Ishikawa (cell line): ENCODE measurements around the gene CCDC196.

Source experiments
- CEBPB ChIP-seq: IDR thresholded peaks from 2 replicates; pipeline ENCODE4 v1.6.1; 2012
- CREB1 ChIP-seq: IDR thresholded peaks from 2 replicates; pipeline ENCODE4 v1.6.1; 2012; ENCODE audit warnings: low read depth
- EGR1 ChIP-seq: IDR thresholded peaks from 2 replicates; pipeline ENCODE4 v1.6.1; 2012
- EP300 ChIP-seq: IDR thresholded peaks from 2 replicates; pipeline ENCODE4 v1.6.1; 2012; ENCODE audit warnings: borderline replicate concordance
- FOXM1 ChIP-seq: IDR thresholded peaks from 2 replicates; pipeline ENCODE4 v1.6.1; 2012; ENCODE audit warnings: low read depth, borderline replicate concordance
- MAX ChIP-seq: IDR thresholded peaks from 2 replicates; pipeline ENCODE4 v1.6.1; 2012
- NFIC ChIP-seq: IDR thresholded peaks from 2 replicates; pipeline ENCODE4 v1.6.1; 2012
- RAD21 ChIP-seq: IDR thresholded peaks from 2 replicates; pipeline ENCODE4 v1.6.1; 2012; ENCODE audit warnings: low read depth
- TAF1 ChIP-seq: IDR thresholded peaks from 2 replicates; pipeline ENCODE4 v1.6.1; 2012; ENCODE audit warnings: low read depth, mild to moderate bottlenecking
- TCF12 ChIP-seq: IDR thresholded peaks from 2 replicates; pipeline ENCODE4 v1.6.1; 2012; ENCODE audit warnings: low read depth
- TEAD4 ChIP-seq: IDR thresholded peaks from 2 replicates; pipeline ENCODE4 v1.6.1; 2012
- USF1 ChIP-seq: IDR thresholded peaks from 2 replicates; pipeline ENCODE4 v1.6.1; 2012
- YY1 ChIP-seq: IDR thresholded peaks from 2 replicates; pipeline ENCODE4 v1.6.1; 2012; ENCODE audit warnings: low read depth
- ZBTB7A ChIP-seq: IDR thresholded peaks from 2 replicates; pipeline ENCODE4 v1.6.1; 2012; ENCODE audit warnings: low read depth
- TF ChIP-seq, protein P1 (sequence below): IDR thresholded peaks from 2 replicates; pipeline ENCODE4 v1.6.1; 2012; ENCODE audit warnings: low read depth, mild to moderate bottlenecking

Gene CCDC196

GRCh38 chr14:66496911-66497310 lies 10.7 kb downstream of the CCDC196 start:
- TF ChIP-seq RAD21 (no peak), ZBTB7A (no peak), EP300 (no peak), MAX (no peak), TEAD4 (no peak), EGR1 (no peak), YY1 (no peak), NFIC (no peak), TAF1 (no peak), CREB1 (no peak)
- TF ChIP-seq, protein P1, sequence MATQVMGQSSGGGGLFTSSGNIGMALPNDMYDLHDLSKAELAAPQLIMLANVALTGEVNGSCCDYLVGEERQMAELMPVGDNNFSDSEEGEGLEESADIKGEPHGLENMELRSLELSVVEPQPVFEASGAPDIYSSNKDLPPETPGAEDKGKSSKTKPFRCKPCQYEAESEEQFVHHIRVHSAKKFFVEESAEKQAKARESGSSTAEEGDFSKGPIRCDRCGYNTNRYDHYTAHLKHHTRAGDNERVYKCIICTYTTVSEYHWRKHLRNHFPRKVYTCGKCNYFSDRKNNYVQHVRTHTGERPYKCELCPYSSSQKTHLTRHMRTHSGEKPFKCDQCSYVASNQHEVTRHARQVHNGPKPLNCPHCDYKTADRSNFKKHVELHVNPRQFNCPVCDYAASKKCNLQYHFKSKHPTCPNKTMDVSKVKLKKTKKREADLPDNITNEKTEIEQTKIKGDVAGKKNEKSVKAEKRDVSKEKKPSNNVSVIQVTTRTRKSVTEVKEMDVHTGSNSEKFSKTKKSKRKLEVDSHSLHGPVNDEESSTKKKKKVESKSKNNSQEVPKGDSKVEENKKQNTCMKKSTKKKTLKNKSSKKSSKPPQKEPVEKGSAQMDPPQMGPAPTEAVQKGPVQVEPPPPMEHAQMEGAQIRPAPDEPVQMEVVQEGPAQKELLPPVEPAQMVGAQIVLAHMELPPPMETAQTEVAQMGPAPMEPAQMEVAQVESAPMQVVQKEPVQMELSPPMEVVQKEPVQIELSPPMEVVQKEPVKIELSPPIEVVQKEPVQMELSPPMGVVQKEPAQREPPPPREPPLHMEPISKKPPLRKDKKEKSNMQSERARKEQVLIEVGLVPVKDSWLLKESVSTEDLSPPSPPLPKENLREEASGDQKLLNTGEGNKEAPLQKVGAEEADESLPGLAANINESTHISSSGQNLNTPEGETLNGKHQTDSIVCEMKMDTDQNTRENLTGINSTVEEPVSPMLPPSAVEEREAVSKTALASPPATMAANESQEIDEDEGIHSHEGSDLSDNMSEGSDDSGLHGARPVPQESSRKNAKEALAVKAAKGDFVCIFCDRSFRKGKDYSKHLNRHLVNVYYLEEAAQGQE = no peak

DNA sequence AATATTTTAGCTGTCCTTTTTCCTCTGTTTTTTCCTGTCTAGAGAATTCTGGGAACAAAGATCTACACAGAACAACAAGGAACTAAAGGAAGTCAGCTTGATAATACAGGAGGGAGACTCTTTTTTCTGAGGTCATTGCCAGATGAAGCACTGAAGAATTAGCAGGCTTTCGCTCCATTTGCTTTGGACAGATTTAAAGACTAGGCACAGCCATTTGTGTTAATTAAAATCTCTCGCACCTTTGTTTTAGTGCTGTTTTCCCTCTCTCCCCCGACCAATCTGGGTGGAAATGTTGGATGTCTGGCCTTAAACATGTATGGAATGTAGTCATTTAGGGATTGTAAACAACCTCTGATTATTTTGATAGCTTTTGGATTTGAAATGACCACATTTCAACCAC lies 12.1 kb downstream of the CCDC196 start:
- TF ChIP-seq TEAD4 = no peak
- TF ChIP-seq, protein P1 = no peak
- TF ChIP-seq YY1 = no peak
- no peak for TF ChIP-seq USF1
- no peak for TF ChIP-seq ZBTB7A
- TF ChIP-seq RAD21 = no peak
- no peak for TF ChIP-seq EP300
- no peak for TF ChIP-seq CREB1
- TF ChIP-seq EGR1 = no peak
- no peak for TF ChIP-seq FOXM1
- TF ChIP-seq CEBPB = no peak
- no peak for TF ChIP-seq TCF12

GRCh38 chr14:66501592-66501991 lies 15.4 kb downstream of the CCDC196 start:
- TF ChIP-seq ZBTB7A (no peak), NFIC (no peak), EGR1 (no peak), FOXM1 (no peak), MAX (no peak), CEBPB (no peak), CREB1 (no peak), YY1 (no peak), TEAD4 (no peak), RAD21 (no peak), USF1 (no peak), EP300 (no peak), TAF1 (no peak), TCF12 (no peak)
- TF ChIP-seq, protein P1 = no peak

DNA sequence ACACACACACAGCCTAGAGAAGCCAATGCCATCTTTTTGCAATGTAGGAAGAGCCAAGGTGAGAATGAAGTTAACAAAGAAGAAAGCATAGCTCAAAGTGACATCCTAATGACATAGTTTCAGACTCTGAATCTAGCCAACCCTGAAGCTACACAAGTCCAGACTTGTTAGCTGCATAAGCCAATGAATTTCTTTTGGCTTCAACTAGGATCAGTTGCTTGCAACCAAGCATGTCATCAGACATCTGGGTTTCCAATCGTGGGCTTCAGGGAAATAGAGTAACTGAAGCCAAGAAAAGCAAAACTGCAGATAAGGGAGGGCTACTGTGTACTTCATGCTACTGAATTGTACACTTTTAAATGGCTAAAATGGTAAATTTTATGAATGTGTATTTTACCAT lies 17.4 kb downstream of the CCDC196 start:
- TF ChIP-seq, protein P1 = no peak
- TF ChIP-seq TEAD4 (no peak), TAF1 (no peak), ZBTB7A (no peak), MAX (no peak), USF1 (no peak)
